ENCODE measurements around the gene MTFR1L.

DNA sequence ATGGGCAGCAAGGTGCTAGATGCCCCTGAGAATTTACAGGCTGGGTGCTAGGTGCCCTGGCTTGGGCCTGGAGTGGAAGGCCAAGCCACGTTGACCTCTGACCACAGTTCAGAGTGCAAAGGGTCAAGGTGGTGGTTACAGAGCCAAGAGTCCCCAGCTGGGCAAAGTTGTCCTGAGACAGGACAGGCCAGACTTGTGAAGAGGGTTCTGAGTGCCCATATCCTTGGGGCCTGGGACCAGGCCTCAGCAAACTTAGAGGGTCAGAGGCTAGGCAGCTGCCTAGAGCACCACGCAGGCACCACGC, 38.7 kb upstream of the MTFR1L start:
- TF ChIP-seq POLR2A (IDR thresholded peaks at IDR 0.05) = no peak
- TF ChIP-seq, protein P1, sequence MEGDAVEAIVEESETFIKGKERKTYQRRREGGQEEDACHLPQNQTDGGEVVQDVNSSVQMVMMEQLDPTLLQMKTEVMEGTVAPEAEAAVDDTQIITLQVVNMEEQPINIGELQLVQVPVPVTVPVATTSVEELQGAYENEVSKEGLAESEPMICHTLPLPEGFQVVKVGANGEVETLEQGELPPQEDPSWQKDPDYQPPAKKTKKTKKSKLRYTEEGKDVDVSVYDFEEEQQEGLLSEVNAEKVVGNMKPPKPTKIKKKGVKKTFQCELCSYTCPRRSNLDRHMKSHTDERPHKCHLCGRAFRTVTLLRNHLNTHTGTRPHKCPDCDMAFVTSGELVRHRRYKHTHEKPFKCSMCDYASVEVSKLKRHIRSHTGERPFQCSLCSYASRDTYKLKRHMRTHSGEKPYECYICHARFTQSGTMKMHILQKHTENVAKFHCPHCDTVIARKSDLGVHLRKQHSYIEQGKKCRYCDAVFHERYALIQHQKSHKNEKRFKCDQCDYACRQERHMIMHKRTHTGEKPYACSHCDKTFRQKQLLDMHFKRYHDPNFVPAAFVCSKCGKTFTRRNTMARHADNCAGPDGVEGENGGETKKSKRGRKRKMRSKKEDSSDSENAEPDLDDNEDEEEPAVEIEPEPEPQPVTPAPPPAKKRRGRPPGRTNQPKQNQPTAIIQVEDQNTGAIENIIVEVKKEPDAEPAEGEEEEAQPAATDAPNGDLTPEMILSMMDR (IDR thresholded peaks at IDR 0.05) = no peak
- no peak for TF ChIP-seq POLR2AphosphoS5 (IDR thresholded peaks at IDR 0.05; ENCODE audit: insufficient read depth in 1 of 2, low read depth in 1 of 2)

Data from vagina (tissue), 2 donors.